ENCODE measurements around the gene GABRR3. TPM values are rescaled to one million over a fixed set of nuclear protein-coding genes. Genes with fewer than 3 reads are reported as not detected.

The GABRR3 gene
- total RNA-seq, 1 experiment from 2014 or later, result not detected

DNA sequence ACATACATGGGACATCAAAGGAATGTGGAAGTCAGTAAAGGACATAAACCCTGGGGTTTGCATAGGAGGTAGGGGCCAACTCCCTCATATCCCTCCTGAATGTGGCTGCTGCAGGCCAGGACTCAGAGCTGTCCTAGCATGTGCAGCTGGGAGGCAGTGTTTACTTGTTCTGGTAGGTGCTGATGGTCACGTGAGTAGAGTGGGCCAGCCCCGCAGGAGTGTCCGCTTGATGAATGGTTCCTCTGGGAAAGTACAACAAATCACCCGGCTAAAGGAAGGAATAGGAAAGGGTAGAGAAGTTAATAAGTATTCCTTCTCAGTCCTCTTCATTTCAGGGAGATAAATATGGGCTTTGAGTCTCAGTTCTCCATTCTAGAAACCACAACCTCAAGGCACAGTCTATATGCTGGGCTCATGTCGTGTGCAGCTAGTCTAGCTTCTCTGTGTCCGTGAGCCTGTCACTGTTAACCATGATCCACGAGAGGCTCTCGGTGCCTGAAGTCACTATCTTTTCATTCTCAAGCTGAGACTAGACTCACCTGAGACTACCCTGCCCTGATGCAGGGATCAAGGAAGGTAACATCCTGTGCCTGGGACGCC is 80.8 kb downstream of the GABRR3 start:
- DNase-seq, result no peak
- Histone ChIP-seq H4K20me1 (ENCODE audit: low read length) (no peaks in the 10 kb centered on the region), H3K9ac (ENCODE audit: low read length) (no peak overlapping the region), H3K9me3 (ENCODE audit: low read length) (no peaks in the 10 kb centered on the region), H2AFZ (ENCODE audit: low read length) (no peak overlapping the region), H3K36me3 (ENCODE audit: low read depth, low read length) (peaks cover 57% of the 10 kb centered on the region), H3K27me3 (ENCODE audit: low read length) (no peaks in the 10 kb centered on the region), H3K27ac (ENCODE audit: low read length) (no peak overlapping the region), H3K4me1 (ENCODE audit: insufficient read depth, low read length) (peaks cover 15% of the 10 kb centered on the region), H3K4me2 (ENCODE audit: low read length) (no peak overlapping the region), H3K79me2 (ENCODE audit: low read length) (no peaks in the 10 kb centered on the region), H3K4me3 (ENCODE audit: low read length) (no peak overlapping the region), H3F3A (ENCODE audit: low read length, unreplicated experiment) (no peaks in the 10 kb centered on the region), H3K9me2 (replicated peaks; ENCODE audit: low read length) (no peaks in the 10 kb centered on the region)
- intact Hi-C loops (cut with micrococcal nuclease), result no loop called here
- BruUV-seq (replicated peaks), result no TSS peak
- ATAC-seq, result no peak; the same call in 1 of the 2 replicates
- no peak for TF ChIP-seq CTCF (conservative IDR thresholded peaks at IDR 0.05; ENCODE audit: low read depth, low read length)
- TF ChIP-seq EZH2phosphoT487 (IDR thresholded peaks at IDR 0.05; ENCODE audit: borderline replicate concordance, low read length), result no peak
- TF ChIP-seq EZH2 (IDR thresholded peaks at IDR 0.05; ENCODE audit: low read length, unreplicated experiment), result no peak
- CTCF ChIA-PET, result no interaction called here
- POLR2A ChIA-PET (ENCODE audit: unreplicated experiment), result no interaction called here

GRCh38 chr3:97952872-97953271 is 82.2 kb downstream of the GABRR3 start:
- H3F3A ChIP-seq (ENCODE audit: low read length, unreplicated experiment), result no peaks in the 10 kb centered on the region
- H4K20me1 ChIP-seq (ENCODE audit: low read length), result no peaks in the 10 kb centered on the region
- ATAC-seq, result peak; percentile 73
- H3K27ac ChIP-seq (ENCODE audit: low read length), result peak overlapping the region; percentile 36; the same call in 1 of the 2 replicates
- POLR2A ChIA-PET (ENCODE audit: unreplicated experiment), result no interaction called here
- no peak overlapping the region for H3K4me3 ChIP-seq (ENCODE audit: low read length)
- no peak overlapping the region for H2AFZ ChIP-seq (ENCODE audit: low read length)
- CTCF ChIA-PET, result no interaction called here
- no peaks in the 10 kb centered on the region for H3K27me3 ChIP-seq (ENCODE audit: low read length)
- H3K9ac ChIP-seq (ENCODE audit: low read length), result no peak overlapping the region
- intact Hi-C loops (cut with micrococcal nuclease), result no loop called here
- peak; percentile 74 for DNase-seq
- H3K4me2 ChIP-seq (ENCODE audit: low read length), result peak overlapping the region; percentile 37; the same call in 1 of the 2 replicates
- no peaks in the 10 kb centered on the region for H3K9me3 ChIP-seq (ENCODE audit: low read length)
- peaks cover 14% of the 10 kb centered on the region for H3K4me1 ChIP-seq (ENCODE audit: insufficient read depth, low read length)
- no peaks in the 10 kb centered on the region for H3K79me2 ChIP-seq (ENCODE audit: low read length)
- BruUV-seq (replicated peaks), result no TSS peak
- TF ChIP-seq EZH2 (IDR thresholded peaks at IDR 0.05; ENCODE audit: low read length, unreplicated experiment), result no peak
- TF ChIP-seq EZH2phosphoT487 (IDR thresholded peaks at IDR 0.05; ENCODE audit: borderline replicate concordance, low read length), result no peak
- no peak for TF ChIP-seq CTCF (conservative IDR thresholded peaks at IDR 0.05; ENCODE audit: low read depth, low read length)
- no peaks in the 10 kb centered on the region for H3K9me2 ChIP-seq (replicated peaks; ENCODE audit: low read length)
- H3K36me3 ChIP-seq (ENCODE audit: low read depth, low read length), result peaks cover 53% of the 10 kb centered on the region

- Histone ChIP-seq H3K27ac (ENCODE audit: low read length) (peak overlapping the region; percentile 36; the same call in 1 of the 2 replicates), H3K79me2 (ENCODE audit: low read length) (no peaks in the 10 kb centered on the region), H3K27me3 (ENCODE audit: low read length) (no peaks in the 10 kb centered on the region), H4K20me1 (ENCODE audit: low read length) (no peaks in the 10 kb centered on the region), H3F3A (ENCODE audit: low read length, unreplicated experiment) (no peaks in the 10 kb centered on the region), H3K4me1 (ENCODE audit: insufficient read depth, low read length) (peaks cover 13% of the 10 kb centered on the region), H3K9ac (ENCODE audit: low read length) (no peak overlapping the region), H2AFZ (ENCODE audit: low read length) (no peak overlapping the region), H3K9me2 (replicated peaks; ENCODE audit: low read length) (no peaks in the 10 kb centered on the region), H3K36me3 (ENCODE audit: low read depth, low read length) (peaks cover 48% of the 10 kb centered on the region), H3K4me3 (ENCODE audit: low read length) (no peak overlapping the region), H3K9me3 (ENCODE audit: low read length) (no peaks in the 10 kb centered on the region), H3K4me2 (ENCODE audit: low read length) (peak overlapping the region; percentile 37; the same call in 1 of the 2 replicates)
- TF ChIP-seq EZH2 (IDR thresholded peaks at IDR 0.05; ENCODE audit: low read length, unreplicated experiment) (no peak), CTCF (conservative IDR thresholded peaks at IDR 0.05; ENCODE audit: low read depth, low read length) (no peak), EZH2phosphoT487 (IDR thresholded peaks at IDR 0.05; ENCODE audit: borderline replicate concordance, low read length) (no peak)
- intact Hi-C loops (cut with micrococcal nuclease), result no loop called here
- ChIA-PET CTCF (no interaction called here), POLR2A (ENCODE audit: unreplicated experiment) (no interaction called here)
- DNase-seq, result peak; percentile 25
- BruUV-seq (replicated peaks), result no TSS peak
- ATAC-seq, result no peak
Measured at GRCh38 chr3:97952280-97952679, 82.8 kb downstream of the GABRR3 start.

Measured in PC-3 (cell line).